Body of pancreas (tissue), 4 donors: Measurements from ENCODE around the gene NCOA1. TPM values are rescaled to one million over a fixed set of nuclear protein-coding genes. Genes with fewer than 3 reads are reported as not detected.

Experiments used
- ATAC-seq: fragments of 150-250 bp; one replicate; pipeline ENCODE4 v1.9.1; 2016
- DNase-seq, 4 donors: peaks; one replicate each; pipeline ENCODE4 v3.0.0-alpha.2; 2019
- H3K27ac ChIP-seq, 4 donors: fragments of 200-600 bp; sonication (generic); 1 replicate in 3 of 4; 2 replicates in 1 of 4; pipeline versions ENCODE4 v1.5.1 to v1.6.1; 2016 to 2019; ENCODE audit warnings: mild to moderate bottlenecking in 1 of 4, mixed read lengths in 1 of 4, moderate library complexity in 1 of 4
- H3K27me3 ChIP-seq, 2 donors: fragments of 200-600 bp; sonication (generic); one replicate each; pipeline ENCODE4 v1.6.0; 2016; ENCODE audit warnings: mild to moderate bottlenecking in 1 of 2
- H3K36me3 ChIP-seq, 2 donors: fragments of 200-600 bp; sonication (generic); replicated peaks in 1 of 2; 2 replicates each; pipeline ENCODE4 v1.5.1; 2016; ENCODE audit warnings: low read depth in 2 of 2; ENCODE audit not compliant: insufficient read depth in 1 of 2
- H3K4me1 ChIP-seq: fragments of 200-600 bp; sonication (generic); one replicate; pipeline ENCODE4 v1.6.0; 2016
- H3K4me3 ChIP-seq, 2 donors: fragments of 200-600 bp; sonication (generic); 1 replicate in 1 of 2; 2 replicates in 1 of 2; pipeline ENCODE4 v1.5.1; 2016 to 2019
- H3K9me3 ChIP-seq, 3 donors: fragments of 200-600 bp; sonication (generic); 1 replicate in 2 of 3; 2 replicates in 1 of 3; pipeline ENCODE4 v1.5.1; 2016
- CTCF ChIP-seq, 7 experiments: fragments of 450-650 bp in 4 of 7; fragments of 200-600 bp in 3 of 7; sonication (generic) in 3 of 7; IDR thresholded peaks; one replicate each; pipeline ENCODE4 v1.5.1; 2016 to 2019; ENCODE audit warnings: antibody characterized with exemption in 7 of 7
- POLR2A ChIP-seq, 3 donors: fragments of 450-650 bp; IDR thresholded peaks; one replicate each; pipeline ENCODE4 v1.6.1; 2016; ENCODE audit warnings: antibody characterized with exemption in 3 of 3, mild to moderate bottlenecking in 2 of 3
- WGBS, 2 donors: methylation state at CpG; one replicate each; pipeline ENCODE4 v1.1.5; 2017; 5-methylcytosine and 5-hydroxymethylcytosine counted together
- intact Hi-C: fragments of 100-400 bp; cut with DNase I; formaldehyde crosslinking; loops from one replicate; pipeline ENCODE4 v1.15.1; 2023
- total RNA-seq, 2 donors: library from RNA; depleted of rRNA; stranded (reverse); fragments of >200 nt; gene quantifications; one replicate each; pipeline ENCODE4 v1.1.0, GENCODE V29; 2016

The NCOA1 gene
- total RNA-seq, 2 donors from 2014 or later: 22.1 to 38.7 TPM

GRCh38 chr2:24697792-24698191, 206.7 kb downstream of the NCOA1 start:
- no peak for ATAC-seq
- no peak overlapping the region for H3K4me3 ChIP-seq
- H3K27ac ChIP-seq: no peak overlapping the region
- intact Hi-C loops: no loop called here
- H3K4me1 ChIP-seq: peaks cover 5% of the 10 kb centered on the region
- WGBS, 2 donors: 81 to 87% methylated on average over 4 of the region's 4 CpGs
- no peaks in the 10 kb centered on the region for H3K9me3 ChIP-seq
- no peaks in the 10 kb centered on the region for H3K27me3 ChIP-seq
- no peaks in the 10 kb centered on the region for H3K36me3 ChIP-seq
- no peak for DNase-seq
- TF ChIP-seq CTCF (IDR thresholded peaks at IDR 0.05): no peak
- TF ChIP-seq POLR2A (IDR thresholded peaks at IDR 0.05): no peak

GRCh38 chr2:24702800-24703199, 211.7 kb downstream of the NCOA1 start:
- TF ChIP-seq POLR2A (IDR thresholded peaks at IDR 0.05) (no peak), CTCF (IDR thresholded peaks at IDR 0.05) (no peak)
- Histone ChIP-seq H3K4me1 (peaks cover 5% of the 10 kb centered on the region), H3K36me3 (peaks cover 0 to 7% of the 10 kb centered on the region in 2 donors), H3K27me3 (no peaks in the 10 kb centered on the region), H3K27ac (no peak overlapping the region), H3K4me3 (no peak overlapping the region), H3K9me3 (no peaks in the 10 kb centered on the region)
- DNase-seq (no peak), ATAC-seq (no peak)
- intact Hi-C loops: no loop called here
- 74 to 83% methylated on average over 3 of the region's 3 CpGs for WGBS, 2 donors

- Histone ChIP-seq H3K4me1 (peaks cover 5% of the 10 kb centered on the region), H3K27me3 (no peaks in the 10 kb centered on the region), H3K4me3 (no peak overlapping the region), H3K27ac (no peak overlapping the region), H3K9me3 (no peaks in the 10 kb centered on the region), H3K36me3 (peaks cover 0 to 11% of the 10 kb centered on the region in 2 donors)
- intact Hi-C loops: no loop called here
- no peak for DNase-seq
- 97% methylated on average over 4 of the region's 4 CpGs for WGBS, 2 donors
- no peak for ATAC-seq
- no peak for TF ChIP-seq CTCF (IDR thresholded peaks at IDR 0.05)
- no peak for TF ChIP-seq POLR2A (IDR thresholded peaks at IDR 0.05)
These were observed 213.6 kb downstream of the NCOA1 start for GRCh38 chr2:24704692-24705091.

GRCh38 chr2:24707143-24707542, 216.1 kb downstream of the NCOA1 start:
- H3K9me3 ChIP-seq: no peaks in the 10 kb centered on the region
- no peaks in the 10 kb centered on the region for H3K27me3 ChIP-seq
- no peak overlapping the region for H3K27ac ChIP-seq
- H3K4me3 ChIP-seq: no peak overlapping the region
- DNase-seq (no peak), ATAC-seq (no peak)
- H3K36me3 ChIP-seq: peaks cover 0 to 14% of the 10 kb centered on the region in 2 donors
- no peaks in the 10 kb centered on the region for H3K4me1 ChIP-seq
- intact Hi-C loops: no loop called here
- WGBS, 2 donors: 96 to 100% methylated on average over 3 of the region's 3 CpGs
- TF ChIP-seq CTCF (IDR thresholded peaks at IDR 0.05): no peak
- TF ChIP-seq POLR2A (IDR thresholded peaks at IDR 0.05): no peak

GRCh38 chr2:24708537-24709152, 217.6 kb downstream of the NCOA1 start:
- WGBS, 2 donors: 84 to 86% methylated on average over 3 of the region's 3 CpGs
- peaks cover 0 to 16% of the 10 kb centered on the region in 2 donors for H3K36me3 ChIP-seq

More at GRCh38 chr2:24708537-24709152, 217.6 kb downstream of the NCOA1 start:
- Histone ChIP-seq H3K27me3 (no peaks in the 10 kb centered on the region), H3K4me3 (no peak overlapping the region), H3K9me3 (no peaks in the 10 kb centered on the region), H3K4me1 (no peaks in the 10 kb centered on the region), H3K27ac (no peak overlapping the region)
- DNase-seq: no peak
- no peak for ATAC-seq
- intact Hi-C loops: no loop called here
- no peak for TF ChIP-seq POLR2A (IDR thresholded peaks at IDR 0.05)
- no peak for TF ChIP-seq CTCF (IDR thresholded peaks at IDR 0.05)
